Activated CD4-positive, alpha-beta T cell treated with anti-CD3 and anti-CD28 coated beads, Interleukin-2, amount 10 ng/mL, durations not matched to agents 24 days and 14 days (primary cell): ENCODE measurements around the gene PRMT2. TPM values are rescaled to one million over a fixed set of nuclear protein-coding genes. Genes with fewer than 3 reads are reported as not detected.

Experiments
- DNase-seq: peaks from one replicate; pipeline ENCODE4 v3.0.0; 2022
- H3K27ac Mint-ChIP-seq: one replicate; pipeline ENCODE4 v1.8.0; 2022; ENCODE audit warnings: mild to moderate bottlenecking, mixed read lengths
- H3K27me3 Mint-ChIP-seq: one replicate; pipeline ENCODE4 v1.8.0; 2022; ENCODE audit warnings: mixed read lengths
- H3K36me3 Mint-ChIP-seq: one replicate; pipeline ENCODE4 v1.8.0; 2022; ENCODE audit warnings: low read depth, mild to moderate bottlenecking, mixed read lengths
- H3K4me1 Mint-ChIP-seq: one replicate; pipeline ENCODE4 v1.8.0; 2021; ENCODE audit warnings: mixed read lengths
- H3K4me3 Mint-ChIP-seq: one replicate; pipeline ENCODE4 v1.8.0; 2022; ENCODE audit warnings: mild to moderate bottlenecking, moderate library complexity, mixed read lengths
- H3K9me3 Mint-ChIP-seq: one replicate; pipeline ENCODE4 v1.8.0; 2021; ENCODE audit warnings: mixed read lengths
- intact Hi-C: fragments of 100-400 bp; cut with micrococcal nuclease; formaldehyde crosslinking; loops from one replicate; pipeline ENCODE4 v1.15.1; 2023
- total RNA-seq: library from RNA; stranded (reverse); gene quantifications from 2 replicates; pipeline ENCODE4 v1.2.3, GENCODE V29; 2022

The PRMT2 gene
- 56.7 and 59.4 TPM in 2 replicates for total RNA-seq

DNA sequence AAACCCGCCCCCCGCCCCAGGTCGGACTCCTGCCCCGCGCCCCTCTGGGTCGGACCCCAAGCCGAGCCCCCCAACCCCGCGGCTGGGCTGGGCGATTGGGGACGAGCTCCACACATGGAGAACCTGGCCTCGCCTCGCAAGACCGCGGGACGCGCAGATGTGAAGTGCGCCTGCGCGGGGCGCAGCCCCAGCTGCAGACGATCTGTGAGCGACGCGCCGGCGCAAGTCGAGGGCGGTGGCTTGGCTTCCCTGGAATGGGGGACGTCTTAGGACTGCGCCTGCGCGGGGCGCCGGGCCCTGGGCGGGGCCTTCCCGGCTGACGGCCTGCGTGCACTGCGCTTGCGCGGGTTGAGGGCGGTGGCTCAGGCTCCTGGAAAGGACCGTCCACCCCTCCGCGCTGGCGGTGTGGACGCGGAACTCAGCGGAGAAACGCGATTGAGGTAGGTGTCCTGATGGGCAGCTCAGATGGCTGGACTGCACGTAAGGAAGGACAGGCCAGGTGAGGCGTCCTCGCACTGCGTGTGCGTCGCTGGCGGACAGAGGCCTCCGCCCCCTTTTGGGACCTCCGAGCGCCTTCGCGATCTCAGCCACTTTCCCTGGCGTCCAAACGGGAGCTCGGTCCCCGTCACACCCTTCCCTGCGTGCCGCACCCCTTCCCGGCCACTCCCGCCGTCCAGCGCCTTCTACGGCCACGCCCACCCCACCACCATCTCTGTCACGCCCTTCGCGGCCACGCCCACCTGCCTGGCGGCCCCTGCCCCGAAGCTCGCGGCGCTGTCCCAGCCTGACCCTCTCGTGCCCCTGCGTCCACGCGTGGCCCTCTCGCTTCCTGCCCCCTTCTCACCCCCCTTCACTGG is at the start of gene PRMT2:
Gene PRMT2, plus strand, starts transcription at position 351 of the 857 bp plus-strand sequence. CDS start 1,278 bp downstream, outside the sequence.
- intact Hi-C loops = no loop called here
- peaks cover 8% of the 10 kb centered on the region for H3K27me3 Mint-ChIP-seq
- peaks cover 61% of the 10 kb centered on the region for H3K4me1 Mint-ChIP-seq
- H3K36me3 Mint-ChIP-seq = peaks cover 22% of the 10 kb centered on the region
- peak; percentile 96 for DNase-seq
- H3K9me3 Mint-ChIP-seq = peaks cover 5% of the 10 kb centered on the region
- peak within 1 kb of the TSS; percentile 98 for H3K4me3 Mint-ChIP-seq
- peak within 1 kb of the TSS; percentile 97 for H3K27ac Mint-ChIP-seq

DNA sequence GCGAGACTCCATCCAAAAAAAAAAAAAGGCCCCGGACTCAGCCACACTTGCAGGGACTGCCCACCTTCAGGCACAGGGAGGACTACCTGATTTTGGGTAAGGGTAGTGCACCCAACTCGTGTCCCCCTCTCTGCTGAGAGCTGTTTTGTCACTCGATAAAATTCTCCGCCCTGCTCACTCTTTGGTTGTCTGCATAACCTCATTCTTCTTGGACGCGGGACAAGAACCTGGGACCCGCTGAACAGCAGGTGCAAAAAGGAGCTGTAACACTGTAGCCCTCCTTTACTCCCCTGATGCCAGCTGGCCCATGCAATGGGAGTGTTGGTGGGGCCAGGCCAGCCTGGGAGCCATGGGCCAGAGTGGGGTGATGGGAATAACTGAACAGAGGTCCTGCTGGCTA is 41.2 kb upstream of the PRMT2 start:
- Mint-ChIP-seq H3K36me3 (no peaks in the 10 kb centered on the region), H3K27me3 (peaks cover 4% of the 10 kb centered on the region), H3K27ac (no peak overlapping the region), H3K4me1 (no peaks in the 10 kb centered on the region), H3K4me3 (no peak overlapping the region), H3K9me3 (peaks cover 33% of the 10 kb centered on the region)
- DNase-seq = no peak
- intact Hi-C loops = no loop called here

DNA sequence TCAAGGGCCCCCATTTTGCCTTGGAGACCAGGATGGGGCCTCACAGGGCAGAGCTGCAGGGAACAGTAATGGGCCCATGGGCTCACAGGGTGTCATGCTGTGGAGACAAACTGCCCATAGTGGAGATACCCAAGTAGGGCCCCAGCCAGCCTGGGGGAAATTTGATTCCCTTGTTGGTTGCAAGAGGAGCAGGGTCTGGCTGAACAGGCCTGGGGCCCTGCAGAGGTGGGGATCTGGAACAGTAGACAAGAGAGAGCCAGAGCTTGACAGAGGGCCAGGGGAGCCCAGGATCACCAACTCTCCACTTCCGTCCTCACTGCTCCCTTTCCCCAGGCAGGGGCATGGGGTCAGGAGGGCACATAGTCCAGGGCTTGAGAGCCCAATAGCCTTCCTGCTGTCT is 39.3 kb upstream of the PRMT2 start:
- H3K4me1 Mint-ChIP-seq = no peaks in the 10 kb centered on the region
- H3K4me3 Mint-ChIP-seq = no peak overlapping the region

DNA sequence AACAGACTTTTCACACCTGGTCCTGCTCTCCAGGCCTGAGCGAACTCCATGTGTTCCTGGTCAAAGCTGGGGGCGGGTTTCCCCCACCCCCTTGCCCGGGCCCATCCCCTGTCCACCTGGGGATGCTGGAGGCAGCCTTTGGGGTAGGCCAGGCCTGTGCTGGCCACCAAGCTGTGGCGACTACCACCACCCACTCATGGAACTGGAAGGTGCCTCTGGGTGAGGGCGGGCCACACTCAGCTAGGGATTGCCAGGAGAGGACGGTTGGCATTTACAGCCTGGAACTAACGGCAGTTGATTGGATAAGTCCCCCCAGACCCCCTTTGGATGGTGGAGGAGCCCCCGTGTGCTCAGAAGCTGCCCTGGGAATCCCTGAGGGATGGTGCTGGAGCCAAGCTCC is 38.4 kb upstream of the PRMT2 start:
- H3K9me3 Mint-ChIP-seq = peaks cover 14% of the 10 kb centered on the region

More for the DNA sequence above, 39.3 kb upstream of the PRMT2 start:
- intact Hi-C loops = no loop called here
- Mint-ChIP-seq H3K9me3 (peaks cover 21% of the 10 kb centered on the region), H3K27ac (no peak overlapping the region), H3K27me3 (no peaks in the 10 kb centered on the region), H3K36me3 (no peaks in the 10 kb centered on the region)
- DNase-seq = no peak

DNA sequence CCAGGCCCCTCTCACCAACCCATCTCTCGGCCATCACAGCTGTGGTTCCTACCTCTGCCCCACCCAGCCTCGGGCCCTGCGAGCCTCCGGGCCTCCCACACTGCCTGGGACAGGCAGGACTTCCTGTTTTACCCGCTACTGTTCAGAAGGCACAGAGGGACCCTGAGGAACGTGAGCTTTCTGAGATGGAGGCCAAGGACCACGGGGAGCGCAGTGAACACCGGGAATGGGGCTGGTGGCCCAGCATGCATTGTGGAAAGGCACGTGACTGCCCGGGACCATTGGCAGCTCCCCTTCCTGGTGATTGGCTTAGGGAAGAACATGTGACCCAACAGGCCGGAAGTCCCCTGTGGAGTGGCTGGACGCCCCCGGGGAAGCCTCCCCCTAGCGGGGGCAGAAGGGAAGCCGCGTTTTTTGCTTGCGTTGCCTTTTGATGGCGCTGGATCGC is 37.6 kb upstream of the PRMT2 start:
- Mint-ChIP-seq H3K4me3 (no peak overlapping the region), H3K27me3 (no peaks in the 10 kb centered on the region), H3K4me1 (no peaks in the 10 kb centered on the region), H3K9me3 (peaks cover 9% of the 10 kb centered on the region), H3K36me3 (no peaks in the 10 kb centered on the region), H3K27ac (no peak overlapping the region)
- intact Hi-C loops = no loop called here
- no peak for DNase-seq

More for the DNA sequence above, 38.4 kb upstream of the PRMT2 start:
- H3K4me3 Mint-ChIP-seq = no peak overlapping the region
- no peak overlapping the region for H3K27ac Mint-ChIP-seq
- no peak for DNase-seq
- intact Hi-C loops = no loop called here
- H3K36me3 Mint-ChIP-seq = no peaks in the 10 kb centered on the region
- no peaks in the 10 kb centered on the region for H3K27me3 Mint-ChIP-seq
- H3K4me1 Mint-ChIP-seq = no peaks in the 10 kb centered on the region

DNA sequence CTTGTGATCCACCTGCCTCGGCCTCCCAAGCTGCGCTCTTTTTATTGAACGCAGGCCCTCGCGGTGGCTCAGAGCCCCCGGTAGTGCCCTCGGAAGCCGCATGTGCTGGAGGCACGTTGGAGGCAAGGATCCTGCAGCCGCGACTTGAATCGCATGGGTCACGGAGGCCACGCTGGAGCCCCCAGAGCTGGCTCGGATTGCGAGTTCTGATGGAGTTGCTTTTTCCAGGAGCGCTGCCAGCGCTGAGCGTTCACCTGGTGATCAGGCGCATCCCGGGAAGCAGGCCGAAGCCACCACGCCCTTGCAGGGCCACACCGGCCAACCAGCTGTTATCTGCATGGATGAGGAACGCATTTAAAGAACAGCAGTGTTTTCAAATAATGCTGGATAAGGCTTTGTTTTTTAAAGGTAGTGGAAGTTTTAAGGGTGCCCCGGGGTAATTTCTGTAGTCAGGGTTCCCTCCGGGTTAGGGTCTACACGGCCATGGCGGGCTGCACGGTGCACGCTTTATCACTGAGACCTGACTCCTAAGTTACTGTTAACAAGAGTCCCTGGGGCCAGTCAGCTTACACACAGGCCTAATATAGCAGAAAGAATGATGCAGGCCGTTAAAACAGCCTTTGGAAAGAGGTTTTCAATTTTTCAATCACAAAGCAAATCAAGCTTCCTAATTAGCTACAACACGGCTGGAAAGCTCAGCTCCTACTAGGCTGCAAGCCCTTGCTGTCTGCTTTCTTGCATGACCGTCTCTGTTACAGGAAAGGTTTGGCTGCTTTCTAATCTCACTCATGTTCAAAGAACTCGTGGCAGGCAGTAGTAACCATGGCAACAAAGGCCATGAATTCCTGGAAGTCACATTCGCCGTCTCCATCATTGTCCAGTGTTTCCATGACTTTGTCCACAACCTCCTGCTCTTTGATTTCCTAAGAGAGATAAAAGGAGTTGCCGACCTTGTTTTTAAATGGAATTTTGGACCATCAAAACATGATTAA is 36.6 kb upstream of the PRMT2 start:
- H3K27me3 Mint-ChIP-seq = no peaks in the 10 kb centered on the region
- intact Hi-C loops = no loop called here
- no peak overlapping the region for H3K4me3 Mint-ChIP-seq
- no peak overlapping the region for H3K27ac Mint-ChIP-seq
- H3K9me3 Mint-ChIP-seq = peaks cover 4% of the 10 kb centered on the region
- H3K4me1 Mint-ChIP-seq = no peaks in the 10 kb centered on the region
- DNase-seq = peak; percentile 67
- no peaks in the 10 kb centered on the region for H3K36me3 Mint-ChIP-seq

DNA sequence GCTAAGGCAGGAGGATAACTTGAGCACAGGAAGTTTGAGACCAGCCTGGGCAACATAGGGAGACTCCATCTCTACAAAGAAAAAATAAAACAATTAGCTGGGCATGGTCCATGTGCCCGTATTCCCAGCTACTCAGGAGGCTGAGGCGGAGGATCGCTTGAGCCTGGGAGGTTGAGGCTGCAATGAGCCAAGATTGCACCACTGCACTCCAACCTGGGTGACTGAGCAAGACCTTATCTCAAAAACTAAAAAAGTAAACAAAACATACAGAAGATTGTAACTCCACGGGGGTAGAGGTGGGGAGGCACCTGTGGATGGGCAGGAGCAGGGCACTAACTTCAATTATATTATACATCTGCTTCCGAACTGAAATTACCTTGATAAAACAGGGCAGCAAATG is 35.2 kb upstream of the PRMT2 start:
- Mint-ChIP-seq H3K36me3 (no peaks in the 10 kb centered on the region), H3K9me3 (peaks cover 3% of the 10 kb centered on the region), H3K27ac (no peak overlapping the region), H3K4me3 (no peak overlapping the region), H3K27me3 (peaks cover 1% of the 10 kb centered on the region), H3K4me1 (peaks cover 7% of the 10 kb centered on the region)
- DNase-seq = no peak
- intact Hi-C loops = no loop called here

DNA sequence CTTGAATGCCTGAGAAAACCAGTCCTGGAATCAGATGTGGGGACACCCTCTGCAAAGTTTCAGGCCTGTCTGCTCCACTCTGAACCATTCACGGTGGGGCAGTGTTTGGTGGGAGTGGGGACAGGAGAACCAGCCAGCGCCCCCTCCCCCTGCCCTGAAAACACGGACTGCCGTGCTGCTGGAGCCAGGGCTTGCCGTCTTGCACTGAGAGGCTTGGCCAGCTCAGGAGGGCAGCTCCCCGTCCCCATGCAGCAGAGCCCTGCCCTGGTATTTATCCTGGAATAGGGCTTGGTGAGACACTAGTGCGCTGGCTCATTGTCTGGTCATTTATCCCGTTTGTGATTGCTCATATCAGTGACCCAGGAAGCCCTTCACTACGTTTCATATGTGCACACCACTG is 34.5 kb upstream of the PRMT2 start:
- Mint-ChIP-seq H3K27me3 (peaks cover 1% of the 10 kb centered on the region), H3K4me3 (no peak overlapping the region), H3K36me3 (no peaks in the 10 kb centered on the region), H3K27ac (no peak overlapping the region), H3K4me1 (peaks cover 12% of the 10 kb centered on the region), H3K9me3 (no peaks in the 10 kb centered on the region)
- intact Hi-C loops = no loop called here
- no peak for DNase-seq

DNA sequence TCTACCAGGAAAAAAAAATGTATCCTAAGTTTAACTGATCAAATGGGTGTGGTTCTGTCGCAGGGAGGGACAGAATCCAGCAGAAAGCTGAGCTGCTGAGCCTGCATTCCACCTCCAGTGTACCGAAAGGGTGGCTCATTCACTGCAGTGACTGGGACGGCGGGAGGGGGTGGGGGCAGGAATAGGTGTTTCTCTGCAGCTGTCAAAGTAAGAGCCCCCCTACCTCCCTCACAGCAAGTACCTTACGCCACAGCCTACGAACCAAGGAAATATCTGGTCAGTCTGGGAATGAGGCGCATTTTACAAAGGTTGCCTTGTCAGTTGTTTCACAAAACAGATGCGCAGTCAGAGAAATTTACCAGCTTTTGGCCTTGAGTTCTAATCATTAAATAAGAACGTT is 32.2 kb upstream of the PRMT2 start:
- H3K36me3 Mint-ChIP-seq = no peaks in the 10 kb centered on the region
- intact Hi-C loops = no loop called here
- no peak overlapping the region for H3K4me3 Mint-ChIP-seq
- H3K9me3 Mint-ChIP-seq = no peaks in the 10 kb centered on the region
- peaks cover 19% of the 10 kb centered on the region for H3K4me1 Mint-ChIP-seq
- DNase-seq = no peak
- H3K27me3 Mint-ChIP-seq = peaks cover 1% of the 10 kb centered on the region
- H3K27ac Mint-ChIP-seq = no peak overlapping the region

DNA sequence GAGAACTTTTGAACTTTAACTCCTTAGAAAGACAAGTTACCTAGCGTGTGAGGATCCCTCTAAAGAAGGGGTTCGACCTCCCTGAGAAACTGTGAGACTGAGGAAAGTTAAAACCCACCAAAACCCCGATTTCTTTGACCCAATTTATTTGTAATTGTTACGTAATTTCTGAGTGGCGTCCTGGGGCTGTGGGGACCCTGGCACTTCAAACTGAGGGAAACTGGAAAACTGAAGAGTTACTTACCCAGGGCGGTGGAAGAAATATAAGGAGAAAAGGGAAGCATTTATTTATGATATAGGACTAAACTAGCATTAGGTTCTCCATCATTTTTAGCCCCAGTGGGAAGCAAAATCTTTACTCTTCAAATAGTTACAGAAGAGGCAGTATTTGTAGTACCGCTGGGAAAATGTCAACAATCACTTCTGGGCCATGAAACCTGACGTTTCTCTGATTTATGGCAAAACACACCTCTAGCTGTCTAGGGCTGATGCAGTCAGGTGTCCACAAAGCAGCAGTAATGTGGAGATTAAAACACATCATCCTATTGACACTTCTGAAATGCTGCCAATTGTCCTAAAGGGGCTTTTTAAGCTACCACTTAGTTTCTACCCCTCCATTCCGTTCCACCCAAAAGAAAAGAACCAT is 31.0 kb upstream of the PRMT2 start:
- Mint-ChIP-seq H3K9me3 (no peaks in the 10 kb centered on the region), H3K36me3 (no peaks in the 10 kb centered on the region), H3K27me3 (peaks cover 1% of the 10 kb centered on the region), H3K27ac (no peak overlapping the region), H3K4me1 (peaks cover 19% of the 10 kb centered on the region), H3K4me3 (no peak overlapping the region)
- DNase-seq = no peak
- intact Hi-C loops = no loop called here

DNA sequence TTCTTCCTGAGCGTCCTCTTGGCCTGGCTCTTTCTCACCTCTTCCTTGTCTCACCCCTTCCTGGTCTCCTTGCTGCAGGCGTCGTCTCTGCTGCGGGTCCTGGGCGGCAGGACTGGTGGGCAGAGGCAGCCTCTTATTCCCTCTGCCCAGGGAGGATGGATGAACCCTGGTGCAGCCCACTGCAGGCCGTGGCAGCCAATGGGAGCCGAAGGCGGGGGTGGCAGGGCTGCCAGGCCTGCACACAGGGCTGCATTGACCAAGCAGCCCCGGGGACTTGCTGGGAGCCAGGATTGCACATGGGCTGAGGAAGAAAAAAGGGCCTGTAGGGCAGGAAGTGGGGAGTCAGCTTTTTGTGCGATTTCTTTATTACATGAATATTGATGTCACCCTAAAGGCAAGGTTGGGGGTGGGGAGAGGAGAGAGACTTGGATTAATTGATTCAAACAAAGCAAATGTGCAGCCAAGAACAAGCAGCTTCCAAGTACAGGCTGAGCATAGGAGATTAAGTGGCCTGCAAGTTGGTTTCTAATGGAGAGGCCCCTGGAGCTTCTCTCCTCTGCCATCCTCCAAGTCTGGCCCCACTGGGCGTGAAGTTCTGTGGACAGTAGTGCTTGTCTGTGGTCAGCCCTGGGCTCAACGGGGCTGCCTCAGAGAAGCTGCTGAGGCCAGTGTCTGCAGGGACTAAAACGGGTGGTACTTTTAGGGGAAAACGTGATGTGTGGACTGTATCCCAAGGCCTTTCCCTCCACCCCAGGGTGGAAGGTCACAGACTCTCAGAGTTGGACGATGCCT is 30.3 kb upstream of the PRMT2 start, which contains the start of gene S100B:
Gene S100B, minus strand, starts transcription at position 108 of the 792 bp plus-strand sequence. CDS start 2,667 bp downstream, outside the sequence.
- H3K4me3 Mint-ChIP-seq = peak within 1 kb of the TSS; percentile 41
- no peaks in the 10 kb centered on the region for H3K36me3 Mint-ChIP-seq
- peaks cover 19% of the 10 kb centered on the region for H3K4me1 Mint-ChIP-seq
- no peaks in the 10 kb centered on the region for H3K9me3 Mint-ChIP-seq
- peak within 1 kb of the TSS; percentile 73 for H3K27ac Mint-ChIP-seq
- peaks cover 1% of the 10 kb centered on the region for H3K27me3 Mint-ChIP-seq
- no peak for DNase-seq
- intact Hi-C loops = no loop called here

DNA sequence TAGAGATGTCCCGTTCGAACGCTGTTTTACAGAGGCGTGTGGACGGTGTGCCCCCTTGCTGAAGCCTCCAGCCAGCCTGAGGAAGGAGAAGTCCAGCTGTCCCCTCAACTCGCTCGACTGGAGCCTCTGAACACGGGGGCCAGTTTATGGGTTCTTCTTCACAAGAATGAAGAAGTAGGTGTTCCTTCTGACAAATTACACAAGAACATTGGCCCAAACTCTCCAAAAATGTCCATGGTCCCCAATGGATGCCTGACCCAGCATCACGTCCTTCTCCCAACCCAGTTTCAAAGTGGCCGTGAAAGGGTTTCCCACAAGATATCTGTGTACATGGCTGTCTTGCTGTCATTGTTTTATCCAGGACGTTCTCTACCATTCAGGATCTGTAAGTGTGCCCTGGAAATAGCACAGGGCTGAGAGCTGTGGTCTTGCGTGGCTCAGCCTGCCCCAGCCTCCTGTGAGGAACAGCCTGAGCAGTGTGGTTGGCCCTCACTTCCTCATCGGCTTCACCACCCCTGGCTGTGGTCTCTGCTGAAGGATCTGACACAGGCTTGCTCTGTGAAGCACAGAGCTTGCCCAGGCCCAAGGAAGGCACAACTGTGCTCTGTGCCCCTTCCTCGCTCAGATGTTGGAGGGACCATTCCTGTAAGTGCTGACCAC is 29.6 kb upstream of the PRMT2 start:
- peak; percentile 85 for DNase-seq
- Mint-ChIP-seq H3K4me1 (peaks cover 19% of the 10 kb centered on the region), H3K36me3 (no peaks in the 10 kb centered on the region), H3K4me3 (peak overlapping the region; percentile 41), H3K9me3 (no peaks in the 10 kb centered on the region), H3K27me3 (peaks cover 1% of the 10 kb centered on the region), H3K27ac (peak overlapping the region; percentile 73)
- intact Hi-C loops = no loop called here
